ENCODE results near the gene LRRC34. TPM values are rescaled to one million over a fixed set of nuclear protein-coding genes. Genes with fewer than 3 reads are reported as not detected.

LRRC34 gene
- total RNA-seq (2022) (not detected in 2 replicates), Bru-seq, nascent RNA (not detected), BruChase-seq, experiment 1, labeled RNA remaining after a 6-hour chase (not detected), BruChase-seq, experiment 2, labeled RNA remaining after a 2-hour chase (not detected)
- long read RNA-seq: 0 reads

DNA sequence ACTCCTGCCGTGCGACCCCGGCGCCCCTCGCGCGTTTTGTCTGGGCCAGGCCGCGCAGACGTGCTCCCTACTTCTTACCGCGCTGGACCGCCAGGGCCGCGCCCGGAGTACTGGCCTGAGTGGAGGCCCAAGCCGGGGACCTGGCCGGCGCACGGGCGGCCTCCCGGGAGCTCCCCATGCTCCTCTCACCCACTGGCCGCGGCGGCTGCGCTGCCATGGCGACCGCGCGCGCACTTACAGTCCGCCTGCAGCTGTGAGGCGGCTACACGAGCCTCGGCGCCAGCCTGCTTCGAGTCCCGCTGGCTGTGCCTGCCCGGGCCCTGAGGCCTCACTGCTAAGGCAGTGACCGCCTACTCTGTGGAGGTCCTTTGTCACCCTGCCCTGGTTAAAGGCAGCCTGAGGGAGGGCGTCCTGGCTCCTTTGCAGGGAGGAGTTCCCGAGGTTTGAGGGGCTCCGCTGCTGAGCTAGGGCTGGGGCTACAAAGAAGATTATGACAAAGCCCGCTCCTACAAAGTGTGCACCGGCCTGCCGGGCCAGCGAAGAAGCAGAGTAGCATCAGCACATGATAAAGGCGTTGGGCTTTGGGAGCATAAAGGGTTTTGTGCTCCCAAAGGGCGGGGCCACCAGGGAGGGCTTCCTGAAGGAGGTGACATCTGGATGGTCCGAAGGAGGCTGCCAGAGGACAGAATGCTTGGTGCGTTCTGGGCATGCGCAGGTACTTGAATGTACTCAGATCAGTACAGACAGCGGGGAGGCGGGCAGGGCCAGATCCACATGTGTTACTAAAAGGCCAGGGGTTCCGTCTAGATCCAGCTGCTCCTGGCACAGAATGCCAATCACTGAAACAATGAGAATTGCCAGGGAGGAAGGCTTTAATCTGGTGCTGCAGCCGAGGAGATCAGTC is at the start of gene LRRC34, which contains the start of gene LRRIQ4:
LRRC34 (minus strand) TSS at position 573 of the 904 bp plus-strand sequence; CDS start at position 217, 356 bp downstream.
LRRIQ4 (plus strand) TSS at position 539 of the 904 bp plus-strand sequence. CDS start 9,052 bp downstream, outside the sequence.
- Mint-ChIP-seq H3K4me1 (ENCODE audit: insufficient read depth, unreplicated experiment) (peaks cover 6% of the 10 kb centered on the region), H3K27me3 (ENCODE audit: insufficient read depth, unreplicated experiment) (no peaks in the 10 kb centered on the region), H3K4me3 (ENCODE audit: unreplicated experiment) (peak within 1 kb of the TSS; percentile 43), H3K36me3 (ENCODE audit: insufficient read depth, unreplicated experiment) (no peaks in the 10 kb centered on the region), H3K27ac (ENCODE audit: low read depth, unreplicated experiment) (no peak within 1 kb of the TSS), H3K9me3 (ENCODE audit: unreplicated experiment) (peaks cover 10% of the 10 kb centered on the region)
- DNase-seq (ENCODE audit: unreplicated experiment): no peak
- intact Hi-C loops (cut with micrococcal nuclease): no loop called here
- ChIA-PET CTCF (interaction anchor here (0.7 kb wide), 1 partner anchor 87 kb away, joined by 3 read pairs; no protein-coding TSS in a partner anchor), POLR2A (no interaction called here)
- no peak for TF ChIP-seq CTCF (IDR thresholded peaks at IDR 0.05; ENCODE audit: unreplicated experiment)
- BruUV-seq (replicated peaks): no TSS peak

- BruUV-seq (replicated peaks): no TSS peak
- Mint-ChIP-seq H3K4me3 (ENCODE audit: unreplicated experiment) (no peak overlapping the region), H3K27me3 (ENCODE audit: insufficient read depth, unreplicated experiment) (peaks cover 2% of the 10 kb centered on the region), H3K36me3 (ENCODE audit: insufficient read depth, unreplicated experiment) (no peaks in the 10 kb centered on the region), H3K27ac (ENCODE audit: low read depth, unreplicated experiment) (no peak overlapping the region), H3K4me1 (ENCODE audit: insufficient read depth, unreplicated experiment) (no peaks in the 10 kb centered on the region), H3K9me3 (ENCODE audit: unreplicated experiment) (no peaks in the 10 kb centered on the region)
- ChIA-PET CTCF (interaction anchor here (0.5 to 2.4 kb wide), 7 partner anchors 90 to 548 kb away, joined by 3 to 7 read pairs (median 4); partner anchors contain the start of gene SEC62), POLR2A (no interaction called here)
- no peak for TF ChIP-seq CTCF (IDR thresholded peaks at IDR 0.05; ENCODE audit: unreplicated experiment)
- intact Hi-C loops (cut with micrococcal nuclease): loop anchor here (5.0 kb wide), 2 partner anchors 175 to 550 kb away; partner anchors contain the start of gene GPR160
- DNase-seq (ENCODE audit: unreplicated experiment): no peak
Measured at GRCh38 chr3:169861871-169862270, 49.2 kb upstream of the LRRC34 start.

DNA sequence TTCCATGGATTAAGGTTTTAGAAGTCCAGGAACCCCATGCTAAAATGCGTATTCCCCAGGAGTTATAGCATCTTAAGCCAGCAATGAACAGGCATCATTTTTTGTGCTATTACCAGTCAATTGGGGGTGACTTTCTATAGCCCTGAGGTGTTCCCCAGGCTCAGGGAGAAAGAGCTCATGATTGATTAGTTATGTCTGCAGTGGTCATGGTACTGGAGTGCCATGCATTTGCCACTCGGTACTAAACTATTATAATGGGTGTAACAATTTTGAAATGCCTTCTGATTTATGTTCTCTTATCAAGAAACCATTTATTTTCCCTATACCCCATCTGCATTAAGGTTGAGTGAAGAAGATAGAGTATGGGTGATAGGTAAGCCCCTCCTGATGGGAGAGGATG is 45.1 kb upstream of the LRRC34 start:
- ChIA-PET POLR2A (no interaction called here), CTCF (interaction anchor here (0.8 to 1.1 kb wide), 2 partner anchors 245 to 955 kb away, joined by 3 read pairs; no protein-coding TSS in a partner anchor)
- H3K9me3 Mint-ChIP-seq (ENCODE audit: unreplicated experiment): no peaks in the 10 kb centered on the region
- no peak overlapping the region for H3K27ac Mint-ChIP-seq (ENCODE audit: low read depth, unreplicated experiment)
- peaks cover 6% of the 10 kb centered on the region for H3K36me3 Mint-ChIP-seq (ENCODE audit: insufficient read depth, unreplicated experiment)
- intact Hi-C loops (cut with micrococcal nuclease): no loop called here
- no peaks in the 10 kb centered on the region for H3K4me1 Mint-ChIP-seq (ENCODE audit: insufficient read depth, unreplicated experiment)
- no peak for DNase-seq (ENCODE audit: unreplicated experiment)
- H3K27me3 Mint-ChIP-seq (ENCODE audit: insufficient read depth, unreplicated experiment): peaks cover 23% of the 10 kb centered on the region
- BruUV-seq (replicated peaks): no TSS peak
- no peak overlapping the region for H3K4me3 Mint-ChIP-seq (ENCODE audit: unreplicated experiment)
- TF ChIP-seq CTCF (IDR thresholded peaks at IDR 0.05; ENCODE audit: unreplicated experiment): no peak

DNA sequence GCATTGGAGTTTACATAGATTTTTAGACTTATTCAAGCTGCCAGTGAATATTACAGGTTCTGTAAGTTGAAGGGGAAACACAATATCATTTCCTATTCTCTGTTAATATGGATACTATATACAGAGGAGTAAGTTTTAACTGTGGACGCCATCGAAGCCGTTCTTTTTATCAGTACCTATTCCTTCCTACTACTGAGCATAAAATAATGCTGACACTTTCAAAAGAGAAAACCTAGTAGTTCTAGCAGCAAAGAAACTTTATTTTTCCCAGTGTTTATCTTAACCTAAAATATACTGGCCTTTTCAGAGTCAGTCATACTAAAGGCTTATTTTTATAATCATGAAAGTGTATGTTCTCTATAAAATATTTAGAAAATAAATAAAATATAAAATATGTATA is 42.8 kb upstream of the LRRC34 start:
- Mint-ChIP-seq H3K4me1 (ENCODE audit: insufficient read depth, unreplicated experiment) (no peaks in the 10 kb centered on the region), H3K27ac (ENCODE audit: low read depth, unreplicated experiment) (no peak overlapping the region), H3K36me3 (ENCODE audit: insufficient read depth, unreplicated experiment) (peaks cover 6% of the 10 kb centered on the region), H3K27me3 (ENCODE audit: insufficient read depth, unreplicated experiment) (peaks cover 23% of the 10 kb centered on the region), H3K4me3 (ENCODE audit: unreplicated experiment) (no peak overlapping the region), H3K9me3 (ENCODE audit: unreplicated experiment) (no peaks in the 10 kb centered on the region)
- DNase-seq (ENCODE audit: unreplicated experiment): no peak
- intact Hi-C loops (cut with micrococcal nuclease): no loop called here
- TF ChIP-seq CTCF (IDR thresholded peaks at IDR 0.05; ENCODE audit: unreplicated experiment): no peak
- CTCF ChIA-PET: interaction anchor here (0.7 kb wide), 2 partner anchors 27 to 55 kb away, joined by 3 read pairs; no protein-coding TSS in a partner anchor
- POLR2A ChIA-PET: no interaction called here
- BruUV-seq (replicated peaks): no TSS peak
